Measurements from ENCODE around the gene KRTAP6-3.

The KRTAP6-3 gene

GRCh38 chr21:30628109-30628508 lies 35.9 kb downstream of the KRTAP6-3 start:
- no peak for DNase-seq

GRCh38 chr21:30629200-30629599 lies 37.0 kb downstream of the KRTAP6-3 start:
- DNase-seq: no peak

GRCh38 chr21:30634906-30635305 lies 42.7 kb downstream of the KRTAP6-3 start, which contains the start of gene KRTAP20-2:
Gene KRTAP20-2 (plus strand): TSS chr21:30635206. CDS start chr21:30635264, 58 bp downstream.
- DNase-seq: no peak

GRCh38 chr21:30638686-30639085 lies 46.4 kb downstream of the KRTAP6-3 start:
- no peak for DNase-seq

- DNase-seq: no peak
Observed at GRCh38 chr21:30642564-30642963, 50.3 kb downstream of the KRTAP6-3 start, which contains the start of gene KRTAP20-3. Gene KRTAP20-3 (plus strand): TSS chr21:30642864.

Data from right hindlimb (tissue), 1 donor.